ENCODE results near the gene SNX13.

DNA sequence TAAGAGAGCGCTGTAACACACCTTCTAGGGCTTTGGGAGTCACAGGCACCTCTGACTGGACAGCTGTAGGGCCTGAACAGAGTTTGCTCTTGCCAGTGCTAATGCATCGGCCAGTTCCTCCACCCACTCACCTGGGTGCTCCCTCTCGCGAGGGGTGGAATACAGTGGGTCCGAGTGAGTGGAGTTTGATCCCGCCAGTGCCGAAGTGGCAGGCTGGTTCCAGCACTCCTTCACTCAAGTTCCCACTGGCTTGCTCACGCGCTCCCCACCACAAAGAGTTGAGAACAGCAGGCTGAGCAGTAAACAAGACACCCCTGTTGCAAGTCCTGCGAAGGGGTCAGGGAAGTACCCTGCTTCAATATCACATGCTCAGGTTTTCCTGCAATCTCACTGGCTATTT lies 91.8 kb downstream of the SNX13 start:
- TF ChIP-seq GATA2 (IDR thresholded peaks at IDR 0.05; ENCODE audit: low read depth, low read length): no peak
- TF ChIP-seq GATA3 (IDR thresholded peaks at IDR 0.05; ENCODE audit: low read depth, low read length): no peak
